NOMO-1 treated with DMSO at 0.1 percent for 48 hours (cell line): ENCODE results near the gene MAMDC2.
"Not testable (repeated sequence)": the region's sequence is repeated elsewhere in the genome, so short reads cannot be mapped to it uniquely, and the experiment has no call there.

Experiments
- DNase-seq: peaks from one replicate; lab custom pipeline; 2025; ENCODE audit not compliant: unreplicated experiment; lab: John Stamatoyannopoulos, UW

Gene MAMDC2

GRCh38 chr9:70035691-70036090 lies 8.0 kb upstream of the MAMDC2 start:
- DNase-seq: no peak

DNA sequence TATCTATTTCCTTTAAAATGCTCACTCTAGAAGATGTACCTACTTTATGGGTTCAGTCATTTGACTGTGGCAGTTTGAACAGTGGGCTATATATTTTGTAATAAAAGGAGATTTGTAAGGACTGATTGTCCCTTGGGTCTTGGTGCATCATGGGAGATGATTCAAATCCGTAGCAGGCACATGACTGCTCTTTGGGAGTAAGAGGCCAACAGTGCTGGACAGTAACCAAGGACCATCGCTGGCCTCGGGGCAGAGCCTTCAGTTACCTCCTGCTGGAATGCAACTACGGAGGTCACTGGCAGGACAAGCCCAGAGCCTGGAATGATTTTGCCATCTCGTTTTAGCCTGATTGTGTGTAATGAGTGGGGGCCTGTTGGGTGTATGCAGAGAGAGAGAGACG lies 7.0 kb upstream of the MAMDC2 start:
- no peak for DNase-seq

DNA sequence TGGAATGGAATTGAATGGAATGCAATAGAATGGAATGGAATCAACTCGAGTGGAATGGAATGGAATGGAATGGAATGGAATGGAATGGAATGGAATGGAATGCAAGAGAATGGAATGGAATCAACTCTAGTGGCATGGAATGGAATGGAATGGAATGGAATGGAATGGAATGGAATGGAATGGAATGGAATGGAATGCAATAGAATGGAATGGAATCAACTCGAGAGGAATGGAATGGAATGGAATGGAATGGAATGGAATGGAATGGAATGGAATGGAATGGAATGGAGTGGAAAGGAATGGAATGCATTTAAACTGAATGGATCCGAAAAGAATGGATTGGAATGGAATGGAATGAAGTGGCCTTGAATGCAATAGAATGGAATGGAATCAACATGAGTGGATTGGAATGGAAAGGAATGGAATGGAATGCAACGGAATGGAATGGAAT lies 5.5 kb upstream of the MAMDC2 start:
- DNase-seq: not testable (repeated sequence)

- DNase-seq: no peak
These were observed 3.2 kb upstream of the MAMDC2 start for GRCh38 chr9:70040376-70040903.

DNA sequence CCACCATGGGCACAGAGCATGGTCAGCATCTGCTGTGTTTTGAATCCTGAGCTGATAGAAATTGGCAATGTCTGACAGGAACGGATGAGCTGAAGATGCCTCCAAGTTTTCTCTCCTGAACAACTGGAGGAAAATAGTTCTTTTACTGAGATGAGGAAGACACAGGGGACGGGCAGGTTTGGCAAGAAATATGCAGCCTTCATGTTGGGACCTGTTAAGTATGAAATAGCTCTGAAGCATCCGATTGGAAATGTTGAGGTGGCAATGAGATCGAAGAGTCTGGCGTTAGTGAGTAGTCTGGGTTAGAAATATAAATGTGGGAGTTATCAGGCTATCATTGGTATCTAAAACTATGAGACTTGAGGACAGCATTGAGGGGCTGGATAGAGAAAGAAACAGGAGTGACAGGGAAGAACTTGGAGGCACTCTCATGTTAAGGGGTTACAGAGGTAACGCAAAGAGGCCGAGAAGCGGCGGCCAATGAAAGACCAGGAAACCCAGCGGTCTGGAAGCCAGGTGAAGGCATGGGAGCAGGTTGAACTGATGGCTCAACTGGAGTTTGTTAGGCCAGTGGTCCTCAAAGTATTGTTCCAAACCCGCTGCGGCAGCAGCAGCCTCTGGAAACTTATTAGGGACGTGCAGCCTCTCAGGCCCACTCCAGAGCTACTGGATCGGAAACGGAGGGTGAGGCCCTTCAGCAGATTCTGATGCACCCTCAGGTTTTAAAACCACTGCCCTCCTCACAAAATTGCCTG lies 1.0 kb upstream of the MAMDC2 start:
- DNase-seq: no peak

DNA sequence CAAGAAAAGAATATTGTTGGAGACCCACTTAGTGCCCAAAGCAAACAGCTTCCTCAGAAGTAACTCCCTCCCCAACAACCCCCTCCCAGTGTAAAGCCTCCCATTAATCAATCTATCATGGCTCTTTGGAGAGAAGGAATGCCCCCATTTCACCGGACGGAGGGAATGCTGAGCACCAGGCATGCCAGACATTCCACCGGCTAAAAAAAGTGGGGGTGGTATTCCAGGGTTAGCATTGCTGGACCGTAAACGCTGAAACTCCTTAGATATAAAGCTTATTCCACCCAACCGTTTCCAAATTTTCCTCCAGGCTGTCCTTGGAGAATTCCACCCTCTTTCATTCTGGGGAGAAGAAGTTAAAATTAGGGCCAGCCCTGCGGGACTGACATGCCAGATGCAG lies 363 bp upstream of the MAMDC2 start:
- DNase-seq: no peak

DNA sequence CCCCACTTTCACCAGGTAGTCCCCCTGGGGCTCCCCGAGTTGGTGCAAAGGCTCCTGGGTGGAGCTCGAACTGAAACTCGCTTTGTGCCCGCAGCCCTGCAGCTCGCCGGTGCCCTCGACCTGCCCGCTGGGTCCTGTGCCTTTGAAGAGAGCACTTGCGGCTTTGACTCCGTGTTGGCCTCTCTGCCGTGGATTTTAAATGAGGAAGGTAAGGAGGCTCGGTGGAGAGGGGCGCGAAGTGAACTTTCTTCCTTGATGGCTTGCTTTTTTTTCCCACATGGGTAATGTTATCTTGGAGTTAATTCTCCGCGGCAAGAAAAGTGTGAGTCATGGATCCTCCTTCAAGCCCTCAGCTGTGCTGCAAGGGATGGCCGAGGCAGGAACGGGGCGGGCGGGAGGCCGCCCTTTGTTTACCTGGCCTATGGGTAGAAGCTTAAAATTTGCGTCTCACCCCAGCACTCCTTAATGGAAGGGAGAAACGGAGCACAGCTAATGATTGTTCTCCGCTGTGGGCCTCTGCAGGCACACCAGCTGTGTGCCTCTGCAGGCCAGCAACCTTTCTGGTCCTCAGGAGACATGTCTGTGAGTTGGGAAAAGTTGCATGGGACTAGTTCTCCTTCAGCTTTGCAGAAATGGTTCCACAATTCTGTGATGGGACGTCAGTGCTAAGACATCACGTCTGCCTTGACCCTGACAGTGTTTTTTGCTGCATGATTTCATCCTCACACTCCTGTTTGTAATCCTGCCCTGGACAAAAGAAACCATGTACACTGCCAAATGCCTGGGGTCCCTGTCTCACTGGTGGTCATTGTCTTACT lies 1.1 kb downstream of the MAMDC2 start:
- no peak for DNase-seq

GRCh38 chr9:70045452-70045851 lies 1.8 kb downstream of the MAMDC2 start:
- DNase-seq: no peak

DNA sequence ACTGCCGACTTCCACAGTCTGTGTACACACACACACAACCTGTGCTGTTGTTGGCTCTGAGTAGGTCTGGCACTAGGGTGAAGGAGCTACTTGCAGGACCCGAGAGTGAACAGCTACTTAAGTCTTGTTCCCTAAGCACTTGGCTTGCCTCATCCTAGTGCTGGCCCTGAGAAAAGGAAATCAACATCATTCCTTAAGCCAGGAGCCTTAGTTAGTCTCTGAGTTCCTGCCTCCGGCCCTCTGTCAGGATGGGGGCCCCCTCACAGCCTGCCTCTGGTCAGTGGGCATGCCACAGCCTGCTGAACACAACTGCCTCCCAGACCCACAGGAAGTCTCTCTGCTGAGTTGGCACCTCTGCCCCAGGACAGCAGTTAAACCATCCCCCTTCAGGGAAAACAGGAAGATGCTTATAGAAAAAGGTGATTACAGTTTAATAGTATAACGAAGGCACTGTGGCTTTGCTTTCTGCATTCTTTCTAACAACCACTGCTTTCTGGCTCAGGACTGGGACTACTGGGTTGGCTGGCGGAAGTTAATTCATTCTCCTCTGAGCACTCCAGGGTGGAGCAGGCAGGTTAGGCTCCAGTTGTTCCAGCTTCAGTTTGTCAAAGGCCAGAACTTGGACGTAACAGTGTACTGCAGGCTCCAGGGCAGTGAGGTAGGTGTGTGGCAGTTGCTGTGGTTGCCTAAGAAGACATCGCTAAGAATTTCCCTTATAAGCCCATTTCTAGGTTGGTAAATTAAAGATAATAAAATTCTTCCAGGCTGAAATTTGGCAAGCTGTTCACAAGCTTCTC lies 2.8 kb downstream of the MAMDC2 start:
- no peak for DNase-seq

DNA sequence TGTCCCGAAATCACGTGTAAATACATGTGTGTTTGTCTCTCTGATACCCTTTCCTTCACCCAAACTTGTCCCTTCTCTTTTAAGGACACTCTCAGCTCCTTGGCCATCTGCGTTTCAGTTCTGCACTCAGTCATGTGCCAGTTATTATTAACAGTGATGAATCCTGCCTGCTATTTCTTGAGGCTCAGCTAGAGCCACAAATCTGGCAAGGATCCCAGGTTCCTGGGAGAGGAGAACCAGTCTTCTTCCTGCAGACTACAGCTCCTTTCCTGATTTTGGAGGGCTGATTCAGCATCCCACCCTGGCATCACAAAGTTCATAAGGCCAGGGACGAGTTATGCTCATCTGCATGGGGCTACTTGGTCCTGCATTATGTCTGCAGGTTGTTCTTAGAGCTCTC lies 5.6 kb downstream of the MAMDC2 start:
- DNase-seq: no peak

DNA sequence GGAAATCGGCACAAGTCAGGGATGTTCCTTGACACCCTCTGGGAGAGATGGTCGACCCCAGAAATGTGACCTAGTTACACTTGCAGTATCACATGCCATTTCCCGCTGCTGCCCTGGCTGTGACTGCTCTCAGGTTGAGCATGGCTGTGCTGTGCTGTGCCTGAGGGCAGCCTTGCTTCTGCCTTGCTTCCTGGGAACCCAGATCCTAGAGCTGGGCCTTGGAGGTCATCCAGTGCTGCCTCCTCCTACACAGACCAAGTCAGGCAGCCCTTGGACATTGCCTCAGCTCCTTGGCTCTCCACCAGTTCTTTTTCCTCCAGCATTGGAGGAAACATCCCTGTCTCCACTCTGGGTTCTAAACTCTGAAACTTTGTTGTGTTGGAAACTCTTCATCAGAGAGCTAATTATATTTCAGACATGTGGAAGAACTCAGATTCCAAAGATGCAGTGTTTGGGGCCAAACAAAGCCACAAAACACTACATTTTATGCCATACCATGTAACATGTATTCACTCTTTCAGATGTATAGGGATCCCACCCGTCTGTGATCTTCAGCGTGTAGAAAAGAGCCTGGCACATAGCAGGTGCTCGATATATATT lies 6.1 kb downstream of the MAMDC2 start:
- no peak for DNase-seq

DNA sequence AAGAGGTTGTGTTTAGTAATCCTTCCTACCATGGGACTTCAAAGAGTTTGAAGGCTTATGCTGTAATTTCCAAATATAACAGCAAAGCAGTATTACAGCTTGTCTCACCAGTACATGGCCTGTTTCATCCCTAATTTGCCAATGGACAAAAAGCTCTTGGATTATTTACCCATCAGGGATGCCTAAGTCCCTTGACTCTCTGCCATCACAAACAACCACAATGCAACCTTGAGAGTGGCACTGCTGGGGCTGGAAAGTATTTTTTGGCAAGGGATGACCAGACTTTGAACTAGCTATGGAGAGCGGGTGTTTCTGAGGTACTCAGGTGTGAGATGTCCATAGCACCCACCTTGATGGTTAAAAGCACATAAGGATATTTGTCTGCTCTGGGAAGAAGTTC lies 9.1 kb downstream of the MAMDC2 start:
- DNase-seq: no peak

- DNase-seq: peak; percentile 1
These were observed 10.2 kb downstream of the MAMDC2 start for GRCh38 chr9:70053864-70054263.

DNA sequence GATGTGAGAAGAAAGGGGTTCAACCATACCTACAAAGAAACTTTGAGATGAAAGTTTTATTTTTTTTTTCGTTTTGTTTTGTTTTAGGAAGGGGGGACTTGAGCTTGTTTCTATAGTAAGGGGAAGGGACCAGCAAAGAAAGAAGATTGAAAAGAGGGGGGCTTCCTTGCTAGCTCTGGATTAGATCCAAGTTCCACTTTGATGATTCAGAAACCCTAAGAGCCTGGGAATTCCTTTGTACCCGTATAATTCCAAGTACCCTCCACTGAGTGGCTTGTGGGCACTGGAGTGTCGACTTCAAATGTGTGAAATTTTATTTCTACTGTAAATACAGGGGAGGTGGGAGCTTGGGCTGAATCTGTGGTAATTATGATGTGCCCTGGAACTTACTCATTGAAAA lies 10.9 kb downstream of the MAMDC2 start:
- no peak for DNase-seq

- no peak for DNase-seq
These were observed 12.0 kb downstream of the MAMDC2 start for GRCh38 chr9:70055406-70056210.

DNA sequence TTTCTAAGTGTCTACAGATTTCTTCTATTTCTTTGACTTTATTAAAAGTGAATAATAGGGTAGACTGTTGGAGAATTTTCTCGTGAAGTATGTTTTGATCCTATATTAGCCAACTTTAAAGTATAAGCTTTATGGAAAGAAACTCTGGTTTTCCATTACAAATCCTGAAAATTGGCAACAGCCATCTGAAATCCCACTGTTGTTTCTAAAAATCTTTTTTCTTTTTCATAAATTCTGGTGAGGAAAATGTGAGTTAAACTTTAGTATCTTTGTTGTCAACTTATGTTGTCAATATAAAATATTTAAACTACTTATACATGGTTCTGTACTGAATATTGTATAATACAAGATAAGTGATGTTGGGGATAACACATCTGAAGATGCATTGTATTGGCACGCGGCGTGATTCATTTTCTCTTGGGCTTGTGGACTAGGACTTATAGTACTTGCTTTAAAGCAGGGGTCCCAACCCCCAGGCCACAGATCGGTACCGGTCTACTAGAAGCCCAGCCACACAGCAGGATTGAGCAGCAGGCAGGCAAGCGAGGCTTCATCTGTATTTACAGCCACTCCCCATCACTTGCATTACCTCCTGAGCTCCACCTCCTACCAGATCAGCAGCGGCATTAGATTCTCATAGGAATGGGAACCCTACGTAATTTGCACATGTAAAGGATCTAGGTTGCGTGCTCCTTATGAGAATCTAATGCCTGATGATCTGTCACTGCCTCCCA lies 12.7 kb downstream of the MAMDC2 start:
- DNase-seq: no peak

DNA sequence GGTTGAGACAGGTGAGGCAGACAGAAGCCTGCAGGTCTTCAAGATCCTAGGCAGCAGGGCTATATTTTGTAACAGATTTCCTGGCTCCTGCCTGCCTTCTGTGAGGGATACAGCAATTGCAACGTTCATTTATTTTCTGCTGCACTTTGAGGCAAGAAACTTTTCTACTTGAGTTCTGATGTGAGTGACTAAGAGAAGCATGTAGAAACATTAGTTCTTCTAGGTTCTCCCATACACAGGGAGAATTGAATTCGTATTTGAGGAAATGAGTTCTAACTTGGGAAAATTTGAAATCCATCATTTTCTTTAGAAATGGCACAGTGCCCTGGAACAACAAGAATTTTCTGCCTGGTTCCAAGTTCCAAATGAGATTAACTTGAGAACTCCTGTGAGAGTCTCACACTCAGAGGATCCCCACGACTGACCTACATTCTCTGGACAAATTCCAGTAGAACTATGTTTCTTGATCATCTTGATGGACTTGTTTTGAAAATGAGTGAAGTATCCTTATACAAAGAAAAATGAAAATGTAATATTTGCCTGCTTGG lies 15.0 kb downstream of the MAMDC2 start:
- DNase-seq: no peak

GRCh38 chr9:70060148-70060882 lies 16.7 kb downstream of the MAMDC2 start:
- no peak for DNase-seq
